22Rv1 (cell line): ENCODE measurements around the gene TGM1.

Experiments used
- CTCF ChIP-seq: fragments of 450-650 bp; IDR thresholded peaks from 2 replicates; pipeline ENCODE4 v1.5.1; 2017; ENCODE audit warnings: mild to moderate bottlenecking
- ZFX ChIP-seq: fragments of 450-650 bp; IDR thresholded peaks from 2 replicates; pipeline ENCODE4 v1.6.1; 2017; ENCODE audit warnings: antibody characterized with exemption, borderline replicate concordance

- TF ChIP-seq CTCF (no peak), ZFX (no peak)
Observed at GRCh38 chr14:24216345-24216699, 46.7 kb downstream of the TGM1 start.
